ENCODE measurements around the gene AGT. TPM values are rescaled to one million over a fixed set of nuclear protein-coding genes. Genes with fewer than 3 reads are reported as not detected.
A peak's percentile ranks its signal among the peaks of the same experiment; 100 is the strongest.

The AGT gene
- total RNA-seq, 4 donors from 2014 or later, result 1.7 to 47.3 (median 38.6) TPM

DNA sequence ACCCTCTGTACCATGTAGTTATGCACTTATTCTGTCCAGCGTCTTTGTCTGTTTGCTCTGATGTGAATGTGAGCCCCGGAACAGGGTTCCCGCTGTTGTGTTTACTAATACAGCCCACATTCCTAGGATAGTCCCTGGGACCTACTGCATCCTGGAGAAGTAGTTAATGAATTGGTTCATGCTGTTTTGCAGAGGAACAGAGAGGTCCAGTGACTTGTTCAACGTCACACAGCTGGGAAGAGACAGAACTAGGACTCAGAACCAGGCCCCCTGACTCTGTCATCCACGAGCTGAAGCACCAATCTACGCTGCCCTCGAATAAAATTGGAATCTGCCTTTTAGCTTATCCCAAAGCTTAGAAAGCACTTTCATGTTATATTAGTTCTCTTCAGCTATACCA, 784 bp downstream of the AGT start:
- Histone ChIP-seq H3K4me1 (peaks cover 0 to 15% (median 0%) of the 10 kb centered on the region in 4 donors), H3K4me3 (peak overlapping the region in 1 of 4 donors; percentile 44), H3K27ac (no peak overlapping the region), H3K9me3 (no peaks in the 10 kb centered on the region), H3K27me3 (no peaks in the 10 kb centered on the region), H3K36me3 (no peaks in the 10 kb centered on the region)
- TF ChIP-seq, protein P1, sequence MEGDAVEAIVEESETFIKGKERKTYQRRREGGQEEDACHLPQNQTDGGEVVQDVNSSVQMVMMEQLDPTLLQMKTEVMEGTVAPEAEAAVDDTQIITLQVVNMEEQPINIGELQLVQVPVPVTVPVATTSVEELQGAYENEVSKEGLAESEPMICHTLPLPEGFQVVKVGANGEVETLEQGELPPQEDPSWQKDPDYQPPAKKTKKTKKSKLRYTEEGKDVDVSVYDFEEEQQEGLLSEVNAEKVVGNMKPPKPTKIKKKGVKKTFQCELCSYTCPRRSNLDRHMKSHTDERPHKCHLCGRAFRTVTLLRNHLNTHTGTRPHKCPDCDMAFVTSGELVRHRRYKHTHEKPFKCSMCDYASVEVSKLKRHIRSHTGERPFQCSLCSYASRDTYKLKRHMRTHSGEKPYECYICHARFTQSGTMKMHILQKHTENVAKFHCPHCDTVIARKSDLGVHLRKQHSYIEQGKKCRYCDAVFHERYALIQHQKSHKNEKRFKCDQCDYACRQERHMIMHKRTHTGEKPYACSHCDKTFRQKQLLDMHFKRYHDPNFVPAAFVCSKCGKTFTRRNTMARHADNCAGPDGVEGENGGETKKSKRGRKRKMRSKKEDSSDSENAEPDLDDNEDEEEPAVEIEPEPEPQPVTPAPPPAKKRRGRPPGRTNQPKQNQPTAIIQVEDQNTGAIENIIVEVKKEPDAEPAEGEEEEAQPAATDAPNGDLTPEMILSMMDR (IDR thresholded peaks at IDR 0.05), result no peak
- TF ChIP-seq POLR2A (IDR thresholded peaks at IDR 0.05), result no peak
- no peak for DNase-seq

GRCh38 chr1:230712470-230712942, 1.4 kb downstream of the AGT start:
- H3K27ac ChIP-seq, result no peak overlapping the region
- H3K4me3 ChIP-seq, result peak overlapping the region in 1 of 4 donors; percentile 21
- no peak for DNase-seq
- no peaks in the 10 kb centered on the region for H3K27me3 ChIP-seq
- H3K9me3 ChIP-seq, result no peaks in the 10 kb centered on the region
- TF ChIP-seq POLR2A (IDR thresholded peaks at IDR 0.05), result no peak
- TF ChIP-seq, protein P1 (IDR thresholded peaks at IDR 0.05), result no peak
- no peaks in the 10 kb centered on the region for H3K36me3 ChIP-seq
- H3K4me1 ChIP-seq, result peaks cover 0 to 21% (median 0%) of the 10 kb centered on the region in 4 donors

DNA sequence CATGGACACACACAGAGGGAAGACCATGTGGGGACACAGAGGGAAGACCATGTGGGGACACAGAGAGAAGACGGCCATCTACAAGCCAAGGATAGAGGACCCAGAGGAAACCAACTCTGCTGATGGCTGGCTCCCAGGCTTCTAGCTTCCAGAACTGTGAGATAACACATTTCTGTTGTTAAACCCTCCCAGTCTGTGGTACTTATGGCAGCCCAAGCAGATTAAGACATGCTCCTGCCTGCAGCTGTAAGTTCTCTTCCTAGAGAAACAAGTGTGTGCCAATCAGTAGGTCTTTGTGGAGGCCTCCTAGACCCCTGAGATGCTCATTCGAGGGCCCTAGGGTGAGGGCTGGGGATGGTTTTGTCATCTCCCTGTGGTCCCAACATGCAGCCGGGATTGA, 2.7 kb downstream of the AGT start:
- Histone ChIP-seq H3K4me3 (no peak overlapping the region), H3K27me3 (no peaks in the 10 kb centered on the region), H3K36me3 (no peaks in the 10 kb centered on the region), H3K9me3 (no peaks in the 10 kb centered on the region), H3K27ac (no peak overlapping the region), H3K4me1 (peaks cover 0 to 21% (median 0%) of the 10 kb centered on the region in 4 donors)
- TF ChIP-seq, protein P1 (IDR thresholded peaks at IDR 0.05), result no peak
- no peak for TF ChIP-seq POLR2A (IDR thresholded peaks at IDR 0.05)
- no peak for DNase-seq

DNA sequence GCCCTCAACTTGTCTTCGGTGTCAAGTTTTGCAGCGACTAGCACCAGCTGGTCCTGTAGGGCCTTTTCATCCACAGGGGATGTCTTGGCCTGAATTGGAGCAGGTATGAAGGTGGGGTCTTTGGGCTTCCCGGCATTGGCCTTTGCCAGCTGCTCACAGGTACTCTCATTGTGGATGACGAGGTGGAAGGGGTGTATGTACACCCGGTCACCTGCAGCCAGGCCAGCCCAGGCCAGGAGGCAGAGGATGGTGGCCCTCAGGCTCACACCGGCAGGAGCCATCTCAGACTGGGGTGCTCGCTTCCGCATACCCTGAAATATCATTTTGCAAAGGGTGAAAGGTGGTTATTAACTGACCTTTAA, 3.4 kb downstream of the AGT start:
- no peak overlapping the region for H3K4me3 ChIP-seq
- H3K36me3 ChIP-seq, result no peaks in the 10 kb centered on the region
- DNase-seq, result no peak
- H3K4me1 ChIP-seq, result peaks cover 0 to 21% (median 0%) of the 10 kb centered on the region in 4 donors
- TF ChIP-seq, protein P1 (IDR thresholded peaks at IDR 0.05), result no peak
- no peak for TF ChIP-seq POLR2A (IDR thresholded peaks at IDR 0.05)
- no peaks in the 10 kb centered on the region for H3K9me3 ChIP-seq
- H3K27ac ChIP-seq, result no peak overlapping the region
- H3K27me3 ChIP-seq, result no peaks in the 10 kb centered on the region

DNA sequence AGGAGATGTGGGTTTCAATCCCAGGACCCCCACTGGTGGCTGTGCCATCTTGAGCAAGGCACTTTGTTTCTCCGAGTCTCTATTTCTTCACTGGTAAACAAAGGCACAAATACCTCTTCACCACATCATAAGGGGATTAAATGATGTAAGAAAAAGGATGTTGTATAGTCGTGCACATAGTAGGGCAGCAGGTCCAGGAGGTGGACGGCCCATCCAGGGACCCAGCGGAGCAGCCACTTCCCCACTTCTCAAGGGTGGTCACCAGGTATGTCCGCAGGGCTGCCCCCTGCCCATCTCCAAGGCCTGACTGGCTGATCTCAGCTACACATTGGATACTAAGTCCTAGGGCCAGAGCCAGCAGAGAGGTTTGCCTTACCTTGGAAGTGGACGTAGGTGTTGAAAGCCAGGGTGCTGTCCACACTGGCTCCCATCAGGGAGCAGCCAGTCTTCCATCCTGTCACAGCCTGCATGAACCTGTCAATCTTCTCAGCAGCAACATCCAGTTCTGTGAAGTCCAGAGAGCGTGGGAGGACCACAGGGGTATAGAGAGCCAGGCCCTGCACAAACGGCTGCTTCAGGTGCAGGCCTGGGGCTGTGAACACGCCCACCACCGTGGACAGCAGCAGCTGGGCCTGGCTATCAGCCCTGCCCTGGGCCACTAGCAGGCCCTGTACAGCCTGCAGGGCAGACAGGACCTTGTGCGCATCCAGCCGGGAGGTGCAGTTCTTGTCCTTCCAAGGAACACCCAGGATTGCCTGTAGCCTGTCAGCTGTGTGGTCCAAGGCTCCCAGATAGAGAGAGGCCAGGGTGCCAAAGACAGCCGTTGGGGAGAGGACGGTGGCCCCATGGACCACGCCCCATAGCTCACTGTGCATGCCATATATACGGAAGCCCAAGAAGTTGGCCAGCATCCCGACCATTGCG, 4.0 kb downstream of the AGT start:
- Histone ChIP-seq H3K36me3 (no peaks in the 10 kb centered on the region), H3K9me3 (no peaks in the 10 kb centered on the region), H3K27me3 (no peaks in the 10 kb centered on the region), H3K4me1 (peaks cover 0 to 21% (median 0%) of the 10 kb centered on the region in 4 donors), H3K27ac (peak overlapping the region in 1 of 4 donors; percentile 87), H3K4me3 (no peak overlapping the region)
- no peak for TF ChIP-seq POLR2A (IDR thresholded peaks at IDR 0.05)
- TF ChIP-seq, protein P1 (IDR thresholded peaks at IDR 0.05), result no peak
- no peak for DNase-seq

Measured in Peyer's patch (tissue), 4 donors.